Stimulated activated CD4-positive, alpha-beta T cell treated with anti-CD3 and anti-CD28 coated beads, Interleukin-1b, Interleukin-23, amount 100 ng/mL, for 48 hours (primary cell): ENCODE data around the gene L3MBTL3.

Source experiments
- DNase-seq: peaks from one replicate; pipeline ENCODE4 v3.0.0-alpha.2; 2020

L3MBTL3 gene

DNA sequence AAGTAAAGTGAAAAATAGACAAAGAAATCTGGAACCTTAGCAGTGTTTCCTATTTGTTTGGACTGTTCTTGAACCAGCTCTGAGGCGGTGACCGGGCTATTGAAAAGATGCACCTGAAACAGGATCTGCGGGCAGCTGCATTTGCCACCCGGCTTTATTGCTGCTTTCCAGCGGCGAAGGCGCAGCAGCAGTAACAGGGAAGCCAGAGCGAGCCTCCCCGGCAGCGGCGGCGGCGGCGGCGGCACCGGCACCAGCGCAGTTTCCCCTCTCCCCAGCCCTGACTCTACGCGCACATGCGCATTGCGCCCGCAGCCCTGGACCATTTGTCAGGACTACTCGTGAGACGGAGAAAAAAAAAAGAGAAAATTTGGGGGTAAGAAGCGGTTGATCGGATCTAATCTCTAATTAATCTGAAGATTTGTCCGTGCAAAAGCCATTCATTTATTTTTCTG, at the start of gene L3MBTL3:
Gene L3MBTL3 (plus strand): TSS at position 290 of the 452 bp plus-strand sequence. CDS start 24,119 bp downstream, outside the sequence.
- peak; percentile 84 for DNase-seq

DNA sequence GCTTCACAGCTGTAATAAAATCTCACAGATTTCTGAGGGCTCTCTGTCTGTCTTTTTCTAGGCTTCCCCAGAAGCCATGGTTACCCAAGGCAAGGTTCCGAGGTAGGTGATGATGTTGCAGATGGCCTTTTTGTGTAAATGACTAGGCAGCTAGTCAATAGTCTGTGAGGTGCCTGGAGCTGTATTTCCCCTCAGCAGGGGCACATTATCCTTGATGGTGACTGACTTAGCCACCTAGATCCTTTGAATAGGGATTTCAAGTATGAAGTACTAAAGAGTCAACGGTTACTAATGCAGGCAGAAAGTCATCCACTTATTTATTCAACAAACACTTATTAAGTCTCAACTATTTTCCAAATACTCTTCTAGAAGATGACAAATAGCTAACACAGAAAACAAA, 49.3 kb upstream of the L3MBTL3 start:
- no peak for DNase-seq

DNA sequence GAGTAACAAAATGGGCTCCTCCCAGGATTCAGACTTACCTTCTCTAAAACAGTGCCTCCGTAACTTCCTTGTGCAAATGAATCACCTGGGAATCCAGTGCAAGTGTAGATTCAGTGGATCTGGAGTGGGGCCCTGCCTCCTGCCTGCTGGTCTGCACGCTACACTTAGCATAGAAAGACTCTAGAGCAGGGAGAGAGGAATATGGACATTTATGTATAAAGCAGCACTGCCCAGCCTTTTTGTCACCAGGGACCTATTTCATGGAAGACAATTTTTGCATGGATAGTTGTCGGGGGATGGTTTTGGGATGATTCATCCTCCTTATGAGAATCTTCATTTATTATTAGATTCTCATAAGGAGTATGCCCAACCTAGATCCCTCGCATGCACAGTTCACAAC, 42.3 kb upstream of the L3MBTL3 start:
- no peak for DNase-seq

DNA sequence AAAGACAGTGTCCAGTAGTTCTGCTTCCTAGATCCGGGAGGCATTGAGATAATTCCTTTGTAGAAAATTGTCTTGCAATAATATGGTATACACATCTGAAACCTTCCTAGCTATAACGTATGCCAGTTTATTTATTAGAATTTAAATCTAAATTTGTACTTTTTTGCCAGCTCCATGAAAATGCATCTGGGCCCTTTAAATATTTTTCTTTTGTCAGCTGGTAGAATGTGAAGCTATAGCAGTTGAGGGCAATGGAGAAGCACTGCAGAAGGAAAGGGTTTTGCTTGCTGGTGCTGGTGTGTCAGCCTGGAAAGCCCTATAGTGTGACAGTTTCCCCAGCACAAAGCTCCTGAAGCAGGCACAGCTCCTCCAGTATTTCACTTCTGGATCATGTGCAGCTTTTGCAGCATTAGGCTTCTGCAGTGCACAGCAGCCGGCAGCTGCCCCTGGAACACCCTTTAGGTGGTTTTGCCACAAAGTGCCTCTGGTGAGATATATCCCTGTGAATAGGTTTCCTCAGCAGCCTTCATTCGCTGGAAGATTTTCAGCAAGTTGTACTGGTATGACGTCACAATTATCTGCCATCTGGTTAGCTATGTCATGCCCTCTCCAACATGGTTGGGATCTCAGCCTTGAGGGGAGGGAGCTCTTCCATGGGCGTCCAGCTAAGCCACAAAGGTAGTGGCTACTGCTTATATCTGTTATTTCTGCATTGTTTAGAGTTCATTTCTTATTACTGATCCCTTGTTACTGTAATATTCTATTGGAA, 40.0 kb upstream of the L3MBTL3 start:
- DNase-seq: no peak

DNA sequence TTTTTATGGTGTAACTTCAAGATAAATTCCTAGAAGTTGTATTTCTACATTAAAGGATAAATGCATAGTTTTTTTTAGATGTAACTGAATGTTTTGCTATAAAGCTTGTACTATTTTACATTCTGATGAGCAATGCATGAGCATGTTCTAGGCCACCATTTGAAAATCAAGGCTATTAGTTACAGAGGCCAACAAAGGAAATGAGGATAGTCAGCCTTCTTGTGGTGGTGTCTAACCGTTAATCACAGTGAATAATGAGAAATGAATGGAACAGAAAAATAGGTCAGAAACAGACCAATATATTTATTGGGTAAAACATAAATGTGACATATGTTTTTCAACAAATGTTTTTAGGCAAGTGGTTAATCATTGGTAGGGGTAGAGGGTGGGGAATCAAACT, 37.6 kb upstream of the L3MBTL3 start:
- no peak for DNase-seq

DNA sequence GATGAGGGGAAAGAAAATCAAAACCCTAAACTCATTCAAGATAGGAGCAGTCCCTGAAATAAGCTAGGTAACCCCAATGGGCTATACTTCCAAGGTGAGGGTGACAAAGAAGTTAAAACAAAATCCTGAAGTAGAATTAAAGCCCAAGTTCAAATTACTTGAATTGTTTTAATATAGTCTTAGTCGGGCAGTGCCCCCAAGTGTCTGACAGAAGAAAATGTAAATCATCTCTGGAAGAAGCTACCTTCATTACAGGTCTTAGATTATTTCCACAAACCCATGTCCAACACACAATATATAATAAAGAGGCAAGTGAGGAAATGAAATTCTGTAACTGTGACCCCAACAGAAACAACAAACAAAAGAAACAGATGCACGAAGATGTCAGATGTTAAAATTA, 36.8 kb upstream of the L3MBTL3 start:
- no peak for DNase-seq

DNA sequence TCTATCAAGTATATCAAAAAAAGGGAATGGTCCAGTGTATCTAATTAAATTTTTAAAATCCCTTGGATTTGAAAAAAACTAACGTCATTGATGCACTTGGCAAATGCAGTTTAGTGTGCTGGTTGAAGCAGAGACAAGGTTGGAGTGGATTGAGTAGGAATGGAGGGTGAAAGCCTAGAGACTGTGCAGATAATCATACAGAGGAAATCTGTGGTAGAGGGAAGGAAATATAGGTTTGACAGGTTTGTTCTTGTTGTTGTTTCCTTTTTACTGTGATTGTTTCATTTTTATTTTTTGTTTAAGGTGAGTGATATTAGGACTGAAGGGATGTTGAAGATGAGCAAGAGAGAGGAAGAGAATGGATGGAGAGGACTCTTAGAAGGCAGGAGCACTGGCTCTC, 29.0 kb upstream of the L3MBTL3 start:
- DNase-seq: no peak

DNA sequence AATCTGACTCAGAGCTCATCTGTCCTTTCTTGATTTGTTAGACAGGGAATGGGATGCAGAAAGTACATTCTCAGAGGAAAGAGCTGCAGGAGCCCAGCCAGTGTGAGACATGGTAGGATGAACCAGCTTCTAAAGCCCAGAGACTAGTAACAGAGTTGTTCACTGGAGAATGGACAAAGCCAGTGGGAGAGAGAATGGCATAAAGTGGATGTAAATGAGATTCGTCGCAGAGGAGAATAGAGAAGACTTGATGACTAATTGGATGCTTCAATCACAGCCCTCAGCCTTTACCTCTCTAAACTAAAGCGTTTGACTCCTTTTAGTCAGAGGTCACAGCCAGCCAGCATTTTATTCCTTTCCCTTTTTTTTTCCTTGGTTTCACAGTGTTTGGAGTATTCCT, 25.5 kb upstream of the L3MBTL3 start:
- DNase-seq: no peak

DNA sequence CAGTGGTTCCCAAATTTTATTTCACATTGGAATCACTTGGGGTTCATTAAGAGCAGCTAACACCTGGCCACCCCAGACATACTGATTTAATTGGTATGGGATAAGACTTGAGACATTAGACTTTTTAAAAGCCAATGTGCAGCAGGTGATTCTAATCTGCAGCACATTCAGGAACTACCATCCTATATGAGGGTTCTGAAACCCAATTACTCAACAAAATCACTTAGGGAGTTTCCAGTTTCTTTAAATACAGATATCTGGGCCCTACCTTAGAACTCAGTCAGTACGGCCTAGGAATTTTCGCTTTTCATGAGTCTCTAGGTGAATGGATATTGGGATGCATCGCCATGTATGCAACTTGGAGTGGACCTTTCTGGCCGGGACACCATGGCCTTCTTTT, 24.0 kb upstream of the L3MBTL3 start:
- DNase-seq: no peak

DNA sequence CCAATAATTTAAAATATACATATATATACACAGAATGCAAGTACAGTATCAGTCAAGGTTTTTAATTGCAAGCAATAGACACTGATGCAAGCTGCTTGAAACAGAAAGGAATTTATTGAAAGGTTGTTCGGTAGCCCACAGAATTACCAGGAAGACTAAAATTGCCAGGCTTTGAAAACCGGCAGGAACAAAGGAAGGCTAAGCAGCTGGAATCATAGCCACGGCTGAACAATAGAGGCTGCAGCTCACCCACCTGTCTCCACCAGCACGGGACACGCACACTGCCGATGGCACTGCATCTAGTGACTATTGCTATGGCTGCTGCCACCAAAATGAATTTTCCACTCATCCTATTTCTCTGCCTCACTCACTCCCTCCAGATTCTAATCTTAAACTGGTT, 22.0 kb upstream of the L3MBTL3 start:
- DNase-seq: no peak

DNA sequence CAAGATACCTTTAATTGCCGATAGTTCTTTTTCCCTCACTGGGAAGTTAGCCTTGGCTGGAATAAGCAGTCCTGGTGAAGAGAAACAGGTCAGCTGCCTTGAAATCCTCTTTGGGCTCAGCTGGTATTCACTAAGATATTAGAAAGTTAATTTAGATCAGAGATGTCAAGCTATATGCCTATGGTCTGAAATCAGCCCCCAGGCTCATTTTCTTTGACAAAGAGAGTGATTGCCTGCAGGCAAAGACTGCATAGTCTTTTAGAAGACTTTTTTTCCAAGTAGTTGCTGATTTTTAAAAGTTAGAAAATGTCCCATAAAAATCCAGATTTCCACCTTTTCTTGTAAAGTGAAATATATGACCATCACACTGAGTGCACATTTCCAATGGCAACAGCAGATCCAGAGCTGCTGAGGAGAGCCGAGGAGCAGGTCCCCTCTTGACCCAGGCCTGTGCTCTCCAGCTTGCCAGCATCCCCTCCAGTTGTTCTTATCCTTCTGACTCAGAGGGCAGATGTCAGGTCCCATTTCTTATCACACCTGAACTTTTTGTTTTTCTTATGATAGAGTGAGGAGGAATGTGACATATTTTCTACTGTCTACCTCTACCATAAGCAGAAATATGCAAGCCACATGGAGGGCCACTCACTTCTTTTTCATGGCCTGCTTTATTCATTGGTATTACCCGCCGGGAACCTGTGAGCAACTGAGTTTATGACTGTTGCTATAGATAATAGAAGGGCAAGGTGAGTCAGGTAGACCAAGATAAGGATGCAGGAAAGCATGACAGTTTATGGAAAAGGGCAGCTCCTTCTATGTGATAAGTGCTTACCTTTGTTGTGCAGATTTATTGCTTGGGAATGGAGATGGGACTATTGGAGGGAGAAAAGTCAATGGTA, 17.6 kb upstream of the L3MBTL3 start:
- no peak for DNase-seq

DNA sequence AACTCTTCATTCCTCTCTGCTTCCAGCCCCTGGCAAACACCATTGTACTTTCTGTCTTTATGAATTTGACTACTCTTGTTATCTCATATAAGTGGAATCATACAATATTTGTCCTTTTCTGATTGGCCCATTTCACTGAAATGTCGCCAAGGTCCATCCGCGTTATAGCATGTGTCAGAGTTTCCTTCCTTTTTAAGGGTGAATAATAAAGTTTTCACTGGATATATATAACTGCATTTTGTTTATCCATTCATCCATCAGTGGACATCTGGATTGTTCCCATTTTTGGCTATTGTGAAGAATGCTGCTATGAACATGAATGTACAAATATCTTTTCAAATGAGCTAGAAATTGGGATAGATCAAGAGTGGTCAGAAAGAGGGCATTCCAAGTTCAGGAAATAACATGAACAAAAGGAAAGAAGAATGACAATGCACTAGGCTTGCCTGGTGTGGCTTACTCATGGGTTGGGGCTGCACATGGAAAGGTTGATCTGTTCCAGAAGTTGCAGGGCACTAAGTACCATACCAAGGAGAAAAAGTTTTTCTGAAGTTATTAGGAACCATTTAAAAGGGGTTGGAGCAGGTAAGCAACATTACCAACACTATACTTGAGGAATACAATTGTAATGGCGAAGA, 10.0 kb upstream of the L3MBTL3 start:
- DNase-seq: no peak

DNA sequence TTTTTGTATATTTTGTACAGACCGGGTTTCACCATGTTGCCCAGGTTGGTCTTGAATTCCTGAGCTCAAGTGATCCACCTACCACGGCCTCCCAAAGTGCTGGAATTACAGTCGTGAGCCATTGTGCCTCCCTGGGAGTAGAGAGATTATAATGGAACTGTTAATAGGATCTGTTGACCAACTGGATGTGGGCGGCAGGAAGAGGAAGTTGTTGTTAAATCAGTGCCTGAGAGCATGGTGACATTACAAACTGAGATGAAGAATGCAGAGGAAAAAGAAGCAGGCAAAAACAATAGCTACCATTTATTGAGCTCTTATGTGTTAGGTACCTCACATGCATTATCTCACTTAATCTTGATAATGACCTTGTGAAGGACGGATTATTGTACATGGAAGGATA, 9.2 kb upstream of the L3MBTL3 start:
- DNase-seq: no peak

DNA sequence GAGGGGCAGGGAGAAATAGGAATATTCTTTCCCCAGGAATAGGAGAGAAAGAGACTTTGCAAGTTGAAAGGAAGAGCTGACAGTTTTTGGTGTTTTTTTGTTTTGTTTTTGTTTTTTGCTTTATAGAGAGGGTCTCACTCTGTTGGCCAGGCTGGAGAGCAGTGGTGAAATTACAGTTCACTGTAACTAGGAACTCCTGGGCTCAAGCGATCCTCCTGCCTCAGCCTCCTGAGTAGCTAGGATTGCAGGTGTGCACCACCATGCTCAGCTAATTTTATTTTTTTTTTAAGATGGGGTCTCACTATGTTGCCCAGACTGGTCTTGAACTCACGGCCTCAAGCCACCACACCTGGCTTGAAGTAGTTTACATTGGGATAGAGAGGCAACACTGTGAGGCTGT, 8.0 kb upstream of the L3MBTL3 start:
- DNase-seq: no peak

DNA sequence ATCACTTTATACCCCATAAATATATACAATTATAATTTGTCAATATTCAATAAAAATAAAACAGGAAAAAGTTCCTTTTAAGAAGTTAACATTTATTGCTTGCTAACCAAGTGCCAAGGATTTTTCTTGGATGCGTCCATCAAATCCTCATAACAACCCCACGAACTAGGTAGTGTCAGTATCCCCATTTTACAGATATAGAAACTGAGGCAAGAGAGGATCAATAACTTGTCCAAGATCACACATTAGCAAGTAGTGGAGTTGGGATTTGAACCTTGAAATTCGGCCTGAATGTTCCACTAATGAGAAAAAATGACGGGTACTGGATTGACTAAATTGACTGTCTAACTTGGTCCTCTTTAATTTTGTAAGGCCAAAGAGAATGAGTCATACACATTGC, 5.7 kb upstream of the L3MBTL3 start:
- DNase-seq: no peak

DNA sequence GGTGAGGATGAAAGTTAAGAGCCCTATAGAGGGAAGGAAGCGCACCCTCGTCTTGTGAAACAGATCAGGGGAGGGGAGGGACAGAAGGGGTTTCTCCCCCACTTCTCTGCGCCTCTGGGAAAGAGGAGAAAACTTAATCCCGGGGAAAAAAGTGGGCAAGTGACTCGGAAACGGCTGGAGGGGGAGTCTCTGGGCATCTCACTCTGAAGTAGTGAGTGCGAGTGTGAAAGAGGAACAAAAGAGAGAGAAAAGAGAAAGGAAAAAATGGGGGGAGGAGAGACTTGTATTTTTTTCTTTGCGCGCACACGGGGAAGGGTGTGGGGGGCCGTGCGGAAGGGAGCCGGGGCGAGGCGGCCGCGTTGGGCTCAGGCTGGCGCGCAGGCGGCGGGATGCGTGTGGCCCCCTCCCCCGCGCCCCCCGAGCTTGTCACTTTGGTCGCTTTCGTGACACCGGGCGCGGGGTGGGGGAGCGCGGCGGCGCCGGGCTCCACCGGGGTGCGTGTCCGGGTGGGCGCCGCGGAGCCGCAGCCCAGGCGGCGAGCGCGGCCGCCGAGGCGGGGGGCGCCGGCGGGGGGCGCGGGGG, 454 bp downstream of the L3MBTL3 start:
- DNase-seq: no peak

DNA sequence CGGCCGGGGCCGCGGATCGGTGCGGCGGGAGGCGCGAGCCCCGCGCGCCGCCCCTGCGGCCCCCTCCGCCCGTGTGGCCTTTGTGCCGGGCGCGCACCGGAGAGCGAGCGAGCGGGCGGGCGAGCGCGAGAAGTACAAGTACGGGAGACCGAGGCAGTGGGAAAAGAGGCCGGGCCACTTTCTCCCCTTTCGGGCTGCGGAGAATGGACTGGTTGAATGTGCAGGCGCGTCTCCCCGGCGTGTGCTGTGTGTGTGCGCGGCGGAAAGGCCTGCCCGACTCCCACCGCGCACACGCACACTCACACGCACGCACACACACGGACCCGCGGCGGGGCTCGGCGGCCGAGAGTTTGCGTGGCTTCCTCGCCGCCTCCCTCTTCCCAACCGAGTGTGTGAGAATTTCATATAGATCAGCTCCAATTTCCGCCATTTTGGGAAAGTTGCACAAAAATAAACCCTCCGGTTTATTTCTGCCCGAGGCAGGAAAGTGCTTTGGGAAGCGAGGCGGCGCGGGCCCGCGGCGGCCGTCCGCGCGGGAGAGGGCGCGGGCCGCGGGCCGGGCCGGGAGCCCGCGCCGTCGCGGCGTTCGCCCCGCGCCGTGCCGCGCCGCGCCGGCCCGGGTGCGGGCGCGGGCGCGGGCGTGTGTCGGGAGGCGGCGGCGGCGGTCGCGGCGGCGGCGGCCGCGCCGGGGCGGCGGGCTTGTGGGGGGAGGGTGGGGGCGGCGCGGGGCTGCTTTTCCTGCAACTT, 1.1 kb downstream of the L3MBTL3 start:
- DNase-seq: peak; percentile 25

DNA sequence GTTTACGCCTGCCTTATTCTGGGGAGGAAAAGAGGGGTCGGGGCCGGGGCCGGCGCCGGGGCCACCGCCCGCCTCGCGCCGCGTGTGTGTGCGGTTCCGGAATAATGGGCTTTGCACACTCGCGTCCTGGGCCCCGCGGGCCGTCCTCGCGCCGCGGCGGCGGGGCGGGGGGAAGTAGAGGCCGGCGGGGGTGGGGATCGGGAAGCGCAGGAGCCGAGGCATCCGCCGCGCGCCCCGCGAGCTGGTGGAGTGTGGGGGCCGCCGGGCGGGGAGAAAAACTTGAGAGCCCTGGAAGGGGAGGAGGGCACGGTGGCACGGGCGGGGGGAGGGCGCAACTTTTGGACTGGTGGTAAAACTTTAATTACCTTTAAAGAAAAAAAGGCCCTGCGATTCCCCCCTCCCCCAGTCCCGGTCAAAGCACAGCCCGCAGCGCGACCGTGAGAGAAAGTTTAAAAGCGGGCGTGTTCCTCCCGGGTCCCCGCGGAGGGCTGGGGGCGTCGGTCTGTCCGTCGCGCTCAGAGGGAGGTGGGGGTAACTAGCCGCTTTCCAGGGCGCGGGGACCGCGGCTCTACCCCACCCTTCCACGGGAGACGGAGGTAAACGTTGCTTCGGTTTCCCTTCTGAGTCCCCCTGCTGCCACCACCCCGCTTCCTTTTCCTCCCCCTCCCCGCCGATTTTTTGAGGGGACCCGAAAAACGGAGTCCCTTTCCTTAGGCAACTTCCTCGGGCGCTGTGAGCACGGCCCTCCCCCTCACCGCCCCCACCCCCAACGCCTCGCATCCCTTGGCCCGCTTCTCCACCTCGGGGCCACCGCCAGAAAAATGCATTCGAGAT, 1.9 kb downstream of the L3MBTL3 start:
- DNase-seq: peak; percentile 12

DNA sequence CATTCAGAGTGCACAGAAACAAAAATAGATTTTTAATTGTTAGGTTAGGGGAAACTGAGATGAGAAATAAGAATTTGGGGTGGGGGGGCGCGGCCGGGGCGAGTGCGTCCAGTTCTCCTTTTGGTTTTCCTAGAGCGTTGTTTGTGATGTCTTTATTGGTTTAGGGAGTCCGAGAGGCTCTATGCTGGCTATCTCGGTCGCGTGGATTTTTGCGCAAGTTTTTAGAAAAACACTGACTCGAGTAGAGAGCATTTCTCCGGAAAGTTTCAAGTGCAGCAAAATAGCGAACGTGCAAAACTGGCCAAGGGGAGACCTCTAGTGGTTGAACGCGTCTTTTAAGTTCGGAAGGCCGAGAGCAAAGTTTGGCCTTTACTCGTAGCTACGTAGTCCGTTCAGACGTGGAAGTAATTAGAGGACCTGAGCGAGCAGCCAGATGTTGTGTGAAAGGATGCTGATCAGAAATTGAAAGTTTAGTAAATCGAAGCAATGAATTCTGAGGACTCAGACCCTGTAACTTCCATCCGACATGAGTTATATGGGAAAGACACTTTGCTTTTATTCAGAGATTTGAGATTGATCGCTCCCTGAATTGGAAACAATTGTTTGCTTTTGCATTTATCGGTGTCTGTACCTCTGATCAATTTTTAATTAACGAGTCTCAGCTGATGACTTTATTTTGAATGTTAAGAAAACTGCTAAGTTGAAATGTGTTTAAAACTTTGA, 2.7 kb downstream of the L3MBTL3 start:
- DNase-seq: peak; percentile 75

DNA sequence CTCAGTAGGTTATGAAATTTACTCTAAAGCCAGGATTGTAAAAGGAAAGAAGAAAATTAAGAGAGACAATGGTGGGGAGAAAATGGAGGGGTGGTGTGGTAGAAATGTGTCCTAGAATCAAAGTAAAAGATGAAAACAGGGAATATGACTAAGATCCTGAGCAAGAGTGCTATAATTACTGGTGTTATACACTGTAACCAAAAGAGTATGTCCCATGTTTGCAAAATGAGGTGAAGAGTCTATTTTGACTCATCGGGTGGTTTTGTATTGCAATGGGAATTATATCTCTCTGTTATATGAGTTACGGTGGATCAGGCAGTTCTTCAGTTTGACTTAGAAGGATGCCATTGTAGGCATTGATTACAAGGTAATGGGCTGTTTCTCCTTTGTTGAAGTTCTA, 8.5 kb downstream of the L3MBTL3 start:
- no peak for DNase-seq

DNA sequence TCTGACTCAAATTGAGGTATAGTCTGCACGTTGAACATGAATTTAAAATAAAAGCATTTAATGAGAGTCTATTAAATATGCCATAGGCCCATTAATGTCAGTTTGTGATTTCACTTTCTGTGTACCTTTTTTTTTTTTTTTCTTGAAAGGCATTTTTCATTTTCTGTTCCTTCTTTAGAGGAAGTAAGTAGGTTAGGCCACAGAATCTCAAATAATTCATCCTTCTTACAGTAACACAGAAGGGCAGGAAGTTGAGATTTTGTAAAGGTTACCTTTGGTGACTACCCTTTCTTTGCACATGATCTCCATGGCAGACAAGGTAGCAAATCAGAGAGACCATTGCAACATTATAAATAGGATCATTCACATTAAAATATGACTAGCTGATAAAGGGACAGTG, 9.6 kb downstream of the L3MBTL3 start:
- DNase-seq: no peak
